IPS-20b (cell line): ENCODE measurements around the gene ODAPH.
"Not testable (repeated sequence)": the region's sequence is repeated elsewhere in the genome, so short reads cannot be mapped to it uniquely, and the experiment has no call there.

Experiments
- H3K27ac ChIP-seq: one replicate; pipeline ENCODE4 v1.5.1; 2013; ENCODE audit warnings: low read length
- H3K27me3 ChIP-seq: 2 replicates; pipeline ENCODE4 v1.6.1; 2013; ENCODE audit warnings: mild to moderate bottlenecking, low read length, inconsistent platforms; ENCODE audit not compliant: insufficient read depth
- H3K36me3 ChIP-seq: 2 replicates; pipeline ENCODE4 v1.6.1; 2013; ENCODE audit warnings: low read depth, mild to moderate bottlenecking, inconsistent platforms, low read length, moderate library complexity; ENCODE audit not compliant: insufficient read depth
- H3K4me1 ChIP-seq: 2 replicates; pipeline ENCODE4 v1.6.1; 2013; ENCODE audit warnings: mild to moderate bottlenecking, control low read depth, inconsistent platforms, low read length, moderate library complexity; ENCODE audit not compliant: insufficient read depth
- H3K4me3 ChIP-seq: 2 replicates; pipeline ENCODE4 v1.5.1; 2013; ENCODE audit warnings: mild to moderate bottlenecking, low read length, inconsistent platforms
- H3K9ac ChIP-seq: 2 replicates; pipeline ENCODE4 v1.6.1; 2013; ENCODE audit warnings: low read depth, mild to moderate bottlenecking, inconsistent platforms, low read length, moderate library complexity
- H3K9me3 ChIP-seq: 2 replicates; pipeline ENCODE4 v1.6.1; 2013; ENCODE audit warnings: mild to moderate bottlenecking, low read depth, low read length, inconsistent platforms; ENCODE audit not compliant: insufficient read depth

ODAPH gene, protein sequence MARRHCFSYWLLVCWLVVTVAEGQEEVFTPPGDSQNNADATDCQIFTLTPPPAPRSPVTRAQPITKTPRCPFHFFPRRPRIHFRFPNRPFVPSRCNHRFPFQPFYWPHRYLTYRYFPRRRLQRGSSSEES

DNA sequence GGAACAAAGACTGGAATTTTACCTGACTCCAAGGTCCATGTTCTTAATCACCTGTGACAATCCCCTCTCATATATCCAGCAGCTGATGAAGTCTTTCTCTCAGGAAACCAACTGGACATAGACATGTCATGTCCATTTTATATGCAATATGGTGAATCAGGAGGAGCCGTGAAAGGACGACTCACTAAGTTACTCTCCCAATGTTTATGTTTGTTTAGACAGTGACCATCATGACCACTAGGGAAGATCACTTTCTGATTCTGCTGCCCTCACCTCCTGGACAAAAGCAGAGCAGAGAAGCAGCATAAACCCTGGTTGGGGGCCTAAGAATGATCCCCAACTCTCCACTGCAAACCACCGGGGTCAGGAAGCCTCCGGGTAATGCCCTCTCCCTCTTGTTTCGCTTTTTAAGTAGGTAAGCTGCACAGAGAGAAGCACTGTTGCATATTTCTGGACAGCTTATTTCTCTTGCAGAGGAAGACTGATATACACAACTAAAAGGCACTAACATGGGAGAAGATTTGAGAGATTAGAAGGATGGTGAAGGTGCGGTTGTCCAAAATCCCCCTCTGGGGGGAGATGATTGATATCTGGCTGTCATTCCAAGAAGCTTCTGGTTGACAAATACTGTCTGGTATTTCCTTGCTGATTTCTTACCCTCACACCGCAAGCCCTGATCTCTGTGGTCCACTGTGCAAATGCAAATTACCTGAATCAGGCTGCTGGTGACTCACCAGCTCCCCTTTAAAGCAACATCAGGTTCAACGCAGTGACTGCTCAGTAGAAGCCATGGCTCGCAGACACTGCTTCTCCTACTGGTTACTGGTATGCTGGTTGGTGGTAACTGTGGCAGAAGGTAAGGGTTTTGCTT lies at the start of gene ODAPH:
Gene ODAPH, plus strand, starts transcription at position 773 of the 871 bp plus-strand sequence. Its CDS starts 17 bp downstream, at position 790.
- Histone ChIP-seq H3K27me3 (no peaks in the 10 kb centered on the region), H3K27ac (no peak within 1 kb of the TSS), H3K4me1 (0 out of 2 replicates have a peak, but pooled peaks cover 4% of the 10 kb centered on the region), H3K36me3 (no peaks in the 10 kb centered on the region), H3K9ac (no peak within 1 kb of the TSS), H3K4me3 (no peak within 1 kb of the TSS), H3K9me3 (no peaks in the 10 kb centered on the region)

DNA sequence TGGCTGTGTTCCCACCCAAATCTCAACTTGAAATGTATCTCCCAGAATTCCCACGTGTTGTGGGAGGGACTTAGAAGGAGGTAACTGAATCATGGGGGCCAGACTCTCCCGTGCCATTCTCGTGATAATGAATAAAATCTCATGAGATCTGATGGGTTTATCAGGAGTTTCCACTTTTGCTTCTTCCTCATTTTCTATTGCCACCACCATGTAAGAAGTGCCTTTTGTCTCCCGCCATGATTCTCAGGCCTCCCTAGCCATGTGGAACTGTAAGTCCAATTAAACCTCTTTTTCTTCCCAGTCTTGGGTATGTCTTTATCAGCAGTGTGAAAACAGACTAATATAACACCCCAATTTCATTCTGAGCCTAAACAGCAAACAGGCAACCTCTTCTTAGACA lies 46.3 kb upstream of the ODAPH start:
- Histone ChIP-seq H3K36me3 (peaks cover 36% of the 10 kb centered on the region), H3K4me1 (peaks cover 16% of the 10 kb centered on the region)
- H3K4me3 ChIP-seq = not testable (repeated sequence)

DNA sequence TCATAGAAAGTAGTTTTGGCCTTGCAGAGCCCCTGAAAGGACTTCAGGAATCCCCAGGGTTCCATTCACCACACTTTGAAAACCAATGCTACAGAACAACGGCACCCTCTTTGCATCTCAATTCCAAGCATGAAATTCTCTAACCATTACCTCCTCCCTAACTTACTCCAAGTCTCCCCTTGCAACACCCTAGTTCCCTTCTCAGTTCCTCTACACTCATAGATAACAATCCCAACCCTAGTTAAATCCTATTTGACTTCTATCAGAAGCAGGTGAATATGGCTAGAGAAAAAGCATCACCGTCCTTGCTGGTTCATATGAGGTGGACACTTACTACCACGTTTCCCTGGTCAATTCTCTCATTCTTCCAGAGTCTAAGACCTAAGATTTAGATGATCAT lies 44.0 kb upstream of the ODAPH start:
- Histone ChIP-seq H3K27ac (no peak overlapping the region), H3K27me3 (no peaks in the 10 kb centered on the region), H3K9ac (peak overlapping the region; percentile 38; the same call in 1 of the 2 replicates), H3K4me3 (peak overlapping the region; percentile 86), H3K9me3 (peaks cover 3% of the 10 kb centered on the region; the same call in 1 of the 2 replicates), H3K4me1 (peaks cover 16% of the 10 kb centered on the region), H3K36me3 (peaks cover 33% of the 10 kb centered on the region)

More for the DNA sequence above, 46.3 kb upstream of the ODAPH start:
- H3K9me3 ChIP-seq, H3K9ac ChIP-seq, H3K27me3 ChIP-seq, H3K27ac ChIP-seq: not testable (repeated sequence)

DNA sequence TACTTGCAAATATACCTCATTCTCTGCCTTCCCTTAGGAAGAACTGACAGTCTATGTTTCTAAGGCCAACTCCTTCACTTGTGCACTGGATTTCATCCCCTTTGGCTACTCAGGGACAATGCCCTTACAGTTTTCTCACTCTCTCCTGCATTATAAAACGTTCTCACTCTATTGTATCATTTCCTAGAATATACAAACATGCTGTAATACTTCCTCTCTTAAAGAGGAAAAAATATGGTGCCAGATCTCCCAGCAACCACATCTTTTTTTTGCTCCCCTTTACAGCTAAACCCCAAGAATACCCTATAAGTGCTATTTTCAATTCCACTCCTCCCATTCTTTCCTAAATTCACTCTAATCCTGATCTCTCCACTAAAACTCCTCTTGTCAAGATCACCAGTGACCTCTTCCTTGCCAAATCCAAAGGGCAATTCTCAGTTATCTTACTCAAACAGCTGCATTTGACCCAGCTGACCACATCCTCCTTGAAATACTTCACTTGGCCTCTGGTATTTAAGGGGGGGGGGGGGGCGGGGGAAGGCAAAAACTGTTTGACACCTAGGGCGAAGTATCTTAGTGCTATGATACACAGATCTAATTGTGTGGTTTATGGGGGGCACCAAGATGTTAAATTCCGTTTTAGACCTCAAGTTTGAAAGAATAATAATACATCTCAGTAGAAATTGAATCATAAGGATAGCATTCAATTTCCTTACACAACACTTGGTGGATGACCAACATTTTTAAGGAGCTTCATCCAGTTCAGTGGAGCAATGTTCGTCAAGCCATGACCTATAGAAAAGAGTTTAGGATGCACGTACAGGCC lies 43.3 kb upstream of the ODAPH start:
- no peak overlapping the region for H3K27ac ChIP-seq
- peak overlapping the region; percentile 86 for H3K4me3 ChIP-seq
- H3K4me1 ChIP-seq = peaks cover 16% of the 10 kb centered on the region
- peaks cover 33% of the 10 kb centered on the region for H3K36me3 ChIP-seq
- peaks cover 3% of the 10 kb centered on the region; the same call in 1 of the 2 replicates for H3K9me3 ChIP-seq
- H3K27me3 ChIP-seq = no peaks in the 10 kb centered on the region
- H3K9ac ChIP-seq = peak overlapping the region; percentile 88; the same call in 1 of the 2 replicates

DNA sequence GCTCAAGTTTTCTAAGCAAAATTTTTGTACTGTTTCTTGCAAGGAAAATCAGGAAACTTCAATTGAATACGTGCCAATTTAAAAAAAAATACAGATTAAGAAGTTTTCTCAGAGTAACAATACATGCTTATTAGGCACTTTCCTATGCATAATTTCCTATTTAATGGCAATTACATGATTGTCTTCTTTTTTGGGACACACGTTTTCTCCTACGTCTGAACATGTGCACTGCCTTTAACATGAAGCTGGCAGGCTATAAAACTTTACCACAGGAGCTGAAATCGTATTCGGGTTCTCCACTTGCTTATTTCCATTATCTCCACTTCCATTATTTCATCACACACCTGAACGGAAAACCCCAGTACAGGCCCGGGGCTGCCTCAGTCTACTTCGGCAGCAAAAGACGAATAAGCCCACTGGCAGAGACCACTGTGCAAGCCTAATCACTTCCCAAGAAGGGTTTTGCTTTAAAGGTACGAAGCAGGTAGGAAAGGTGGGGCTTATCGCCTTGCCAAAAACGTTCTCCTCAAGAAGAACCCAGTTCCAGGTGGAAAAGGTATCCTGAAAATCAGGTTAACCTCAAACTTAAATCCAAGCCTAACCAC lies 42.2 kb upstream of the ODAPH start:
- peak overlapping the region; percentile 86 for H3K4me3 ChIP-seq
- H3K9me3 ChIP-seq = peaks cover 3% of the 10 kb centered on the region; the same call in 1 of the 2 replicates
- peak overlapping the region; percentile 24 for H3K27ac ChIP-seq
- H3K4me1 ChIP-seq = peaks cover 16% of the 10 kb centered on the region
- H3K9ac ChIP-seq = peak overlapping the region; percentile 88
- peaks cover 33% of the 10 kb centered on the region for H3K36me3 ChIP-seq
- no peaks in the 10 kb centered on the region for H3K27me3 ChIP-seq

DNA sequence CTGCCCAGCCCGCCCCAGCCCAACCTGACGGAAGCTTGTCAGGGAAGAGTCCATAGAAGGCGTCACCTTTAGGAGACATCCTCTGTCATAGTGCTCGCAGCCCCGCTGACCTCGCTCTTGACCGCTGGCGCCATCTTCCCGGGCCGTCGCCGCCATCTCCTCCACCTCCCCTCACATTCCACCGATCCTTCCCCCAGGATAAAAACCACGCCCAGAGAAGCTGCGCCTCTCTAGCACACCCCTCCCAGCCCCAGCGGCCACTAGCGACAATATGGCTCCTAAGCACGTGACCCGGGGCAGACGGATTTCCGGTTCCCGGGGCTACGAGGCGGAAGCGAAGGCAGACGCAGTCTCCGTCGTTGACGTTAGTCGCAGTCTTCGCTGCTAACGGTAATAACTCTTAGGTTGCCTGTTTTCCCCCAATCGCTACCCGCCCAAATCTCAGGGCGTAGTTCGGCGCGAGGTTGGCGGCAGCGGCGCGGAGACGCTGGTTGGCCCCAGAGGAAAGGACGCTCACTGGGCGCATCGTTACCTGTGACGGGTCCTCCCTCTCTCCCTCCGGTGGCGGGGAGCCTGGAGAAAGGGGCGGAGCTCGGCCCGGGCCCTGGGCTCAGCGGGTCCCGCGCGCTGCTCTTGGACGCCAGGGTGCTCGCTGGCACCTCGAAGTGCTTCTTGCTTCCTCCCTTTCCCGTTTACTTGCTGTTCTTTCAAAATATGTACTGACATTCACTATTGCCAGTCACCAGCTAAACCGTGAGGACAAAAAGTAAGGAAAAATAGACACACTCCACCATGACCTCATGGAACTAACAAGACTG lies 41.5 kb upstream of the ODAPH start, which contains the start of the genes RCHY1 and THAP6:
Gene RCHY1, minus strand, starts transcription at position 273 of the 818 bp plus-strand sequence. Its CDS starts 117 bp downstream, at position 156.
Gene THAP6, plus strand, starts transcription at position 343 of the 818 bp plus-strand sequence. CDS start 980 bp downstream, outside the sequence.
- no peaks in the 10 kb centered on the region for H3K27me3 ChIP-seq
- peak within 1 kb of the TSS; percentile 86 for H3K4me3 ChIP-seq
- H3K9ac ChIP-seq = peak within 1 kb of the TSS; percentile 88
- peaks cover 14% of the 10 kb centered on the region for H3K4me1 ChIP-seq
- H3K27ac ChIP-seq = peak within 1 kb of the TSS; percentile 24
- H3K36me3 ChIP-seq = peaks cover 35% of the 10 kb centered on the region
- peaks cover 2% of the 10 kb centered on the region; the same call in 1 of the 2 replicates for H3K9me3 ChIP-seq

DNA sequence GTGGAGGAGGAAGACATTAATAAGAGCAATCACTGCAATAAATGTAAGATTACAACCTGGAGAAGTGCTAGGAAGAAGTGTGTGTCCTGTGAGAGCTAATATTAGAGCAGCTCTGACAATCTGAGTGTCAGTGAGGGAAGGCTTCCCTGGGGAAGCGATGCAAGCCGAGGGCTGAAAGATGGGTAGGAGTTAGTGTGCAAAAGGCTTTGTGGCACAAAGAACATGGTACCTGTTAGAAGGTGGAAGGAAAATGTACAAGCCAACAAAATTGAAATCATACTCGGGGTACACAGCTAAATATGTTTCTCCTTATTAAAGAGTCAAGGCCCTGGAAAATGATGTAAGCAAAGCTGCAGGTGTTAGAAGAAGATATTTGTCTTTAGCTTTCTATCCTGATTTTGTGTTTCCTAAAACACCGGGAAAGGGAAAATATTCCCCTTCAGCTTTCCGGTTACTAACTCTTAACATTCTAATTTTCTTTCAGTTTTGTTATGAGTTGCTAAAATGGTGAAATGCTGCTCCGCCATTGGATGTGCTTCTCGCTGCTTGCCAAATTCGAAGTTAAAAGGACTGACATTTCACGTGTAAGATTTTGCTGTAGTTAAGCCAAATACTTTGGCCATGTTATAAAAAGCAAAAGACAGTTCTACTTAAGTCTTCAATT lies 40.8 kb upstream of the ODAPH start:
- no peaks in the 10 kb centered on the region for H3K27me3 ChIP-seq
- H3K27ac ChIP-seq = no peak overlapping the region
- peaks cover 13% of the 10 kb centered on the region for H3K4me1 ChIP-seq
- H3K4me3 ChIP-seq = peak overlapping the region; percentile 86
- no peaks in the 10 kb centered on the region for H3K9me3 ChIP-seq
- peaks cover 33% of the 10 kb centered on the region for H3K36me3 ChIP-seq
- H3K9ac ChIP-seq = peak overlapping the region; percentile 88

DNA sequence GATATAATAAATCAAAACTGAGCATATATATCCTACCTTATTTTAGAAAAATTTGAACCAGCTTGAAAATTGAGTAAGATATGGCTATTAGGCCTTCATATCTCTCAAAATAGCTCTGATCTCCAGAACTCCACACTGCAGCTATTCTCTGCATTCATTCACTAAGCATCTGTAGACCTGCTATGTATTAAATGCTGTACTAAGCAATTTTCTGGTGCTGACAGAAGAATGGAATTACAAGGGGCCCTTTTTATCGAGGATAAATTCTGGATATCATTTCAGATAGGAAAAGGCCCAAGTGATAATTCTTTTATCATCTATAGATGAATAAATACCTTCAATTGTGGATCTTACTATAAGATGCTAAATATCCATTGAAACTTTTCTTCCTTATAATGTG lies 39.7 kb upstream of the ODAPH start:
- Histone ChIP-seq H3K4me3 (no peak overlapping the region), H3K9ac (no peak overlapping the region), H3K4me1 (peaks cover 13% of the 10 kb centered on the region), H3K9me3 (no peaks in the 10 kb centered on the region), H3K27me3 (no peaks in the 10 kb centered on the region), H3K27ac (no peak overlapping the region), H3K36me3 (peaks cover 32% of the 10 kb centered on the region)

DNA sequence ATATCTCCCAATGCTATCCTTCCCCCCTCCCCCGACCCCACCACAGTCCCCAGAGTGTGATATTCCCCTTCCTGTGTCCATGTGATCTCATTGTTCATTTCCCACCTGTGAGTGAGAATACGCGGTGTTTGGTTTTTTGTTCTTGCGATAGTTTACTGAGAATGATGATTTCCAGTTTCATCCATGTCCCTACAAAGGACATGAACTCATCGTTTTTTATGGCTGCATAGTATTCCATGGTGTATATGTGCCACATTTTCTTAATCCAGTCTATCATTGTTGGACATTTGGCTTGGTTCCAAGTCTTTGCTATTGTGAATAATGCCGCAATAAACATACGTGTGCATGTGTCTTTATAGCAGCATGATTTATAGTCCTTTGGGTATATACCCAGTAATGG lies 36.4 kb upstream of the ODAPH start:
- H3K9ac ChIP-seq, H3K27me3 ChIP-seq: not testable (repeated sequence)
- H3K36me3 ChIP-seq = peaks cover 60% of the 10 kb centered on the region

DNA sequence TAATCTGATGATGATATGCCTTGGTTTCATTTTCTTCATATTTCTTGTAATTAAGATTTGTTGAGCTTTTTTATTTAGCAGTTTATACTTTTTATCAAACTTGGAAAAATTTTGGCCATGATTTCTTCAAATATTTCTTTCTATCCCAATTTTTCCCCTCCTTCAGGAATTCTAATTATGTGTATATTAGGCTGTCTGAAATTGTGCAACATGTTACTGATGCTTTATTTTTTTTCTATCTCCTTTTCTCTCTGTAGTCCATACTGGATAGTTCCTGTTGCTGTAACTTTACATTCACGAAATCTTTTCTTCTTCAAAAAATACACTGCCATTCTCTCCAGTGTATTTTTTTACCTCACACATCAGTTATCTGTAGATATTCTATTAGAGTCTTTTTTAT lies 30.8 kb upstream of the ODAPH start:
- H3K36me3 ChIP-seq = peaks cover 65% of the 10 kb centered on the region
- H3K9ac ChIP-seq = no peak overlapping the region
- H3K9me3 ChIP-seq = no peaks in the 10 kb centered on the region
- no peak overlapping the region for H3K4me3 ChIP-seq
- no peaks in the 10 kb centered on the region for H3K4me1 ChIP-seq
- no peaks in the 10 kb centered on the region for H3K27me3 ChIP-seq
- no peak overlapping the region for H3K27ac ChIP-seq

More for the DNA sequence above, 36.4 kb upstream of the ODAPH start:
- not testable (repeated sequence) for H3K9me3 ChIP-seq, H3K4me3 ChIP-seq, H3K27ac ChIP-seq, H3K4me1 ChIP-seq
